HepG2 (cell line): ENCODE measurements around the gene ALDOA. TPM values are rescaled to one million over a fixed set of nuclear protein-coding genes. Genes with fewer than 3 reads are reported as not detected.

ENCODE experiments used
- CAMTA2 ChIP-seq: sonication (generic); formaldehyde crosslinking; IDR thresholded peaks from 2 replicates; pipeline ENCODE4 v1.4.0; 2020; ENCODE audit warnings: mild to moderate bottlenecking, missing genetic modification reagents, borderline replicate concordance
- ETV6 ChIP-seq: sonication (generic); formaldehyde crosslinking; conservative IDR thresholded peaks from 2 replicates; pipeline ENCODE4 v1.4.0; 2020; ENCODE audit warnings: missing genetic modification reagents
- HMGXB3 ChIP-seq: sonication (generic); formaldehyde crosslinking; IDR thresholded peaks from 2 replicates; pipeline ENCODE4 v1.4.0; 2020; ENCODE audit warnings: missing genetic modification reagents, borderline replicate concordance
- JDP2 ChIP-seq: sonication (generic); formaldehyde crosslinking; IDR thresholded peaks from 2 replicates; pipeline ENCODE4 v1.8.1; 2022; ENCODE audit warnings: missing genetic modification reagents, borderline replicate concordance
- SMAD3 ChIP-seq: sonication (generic); formaldehyde crosslinking; IDR thresholded peaks from 2 replicates; pipeline ENCODE4 v1.4.0; 2020; ENCODE audit warnings: missing genetic modification reagents
- SOX6 ChIP-seq, 2 experiments: fragments of 450-650 bp in 1 of 2; sonication (generic) in 1 of 2; formaldehyde crosslinking in 1 of 2; IDR thresholded peaks; 2 replicates each; pipeline versions ENCODE4 v1.4.0 to v1.6.1; 2017 to 2020; ENCODE audit warnings: antibody characterized with exemption in 1 of 2, mild to moderate bottlenecking in 1 of 2, missing genetic modification reagents in 1 of 2
- SRSF4 ChIP-seq: fragments of 200-400 bp; formaldehyde crosslinking; IDR thresholded peaks from one replicate; pipeline ENCODE4 v1.6.1; 2018; ENCODE audit warnings: mild to moderate bottlenecking, low read depth, low read length, moderate library complexity; ENCODE audit not compliant: poor library complexity, severe bottlenecking
- ZNF557 ChIP-seq: sonication (generic); formaldehyde crosslinking; IDR thresholded peaks from 2 replicates; pipeline ENCODE4 v1.4.0; 2020; ENCODE audit warnings: missing genetic modification reagents
- ZNF704 ChIP-seq: sonication (generic); formaldehyde crosslinking; IDR thresholded peaks from 2 replicates; pipeline ENCODE4 v1.8.1; 2023; ENCODE audit warnings: mild to moderate bottlenecking, inconsistent platforms, moderate library complexity, missing genetic modification reagents, borderline replicate concordance
- ZNF749 ChIP-seq: sonication (generic); formaldehyde crosslinking; IDR thresholded peaks from 2 replicates; pipeline ENCODE4 v1.8.0; 2022; ENCODE audit warnings: mild to moderate bottlenecking, missing genetic modification reagents, moderate library complexity, borderline replicate concordance
- polyA plus RNA-seq, 8 experiments: library from polyadenylated mRNA; depleted of rRNA in 3 of 8; stranded (reverse) in 7 of 8; unstranded in 1 of 8; fragments of >200 nt; fragmentation: Illumina TruSeq in 4 of 8; extraction: Trizol in 4 of 8; gene quantifications; 2 replicates each; pipeline versions ENCODE4 v1.2.1 to v1.2.3, GENCODE V29; 2011 to 2016; ENCODE audit warnings: low read depth in 4 of 8, missing spikeins in 1 of 8, mixed read lengths in 1 of 8; ENCODE audit not compliant: insufficient read depth in 1 of 8
- total RNA-seq, 5 experiments: library from RNA; depleted of rRNA; stranded (reverse); fragments of >200 nt; fragmentation: Illumina TruSeq; extraction: Trizol; gene quantifications; 2 replicates each; pipeline ENCODE4 v1.2.3, GENCODE V29; 2016; ENCODE audit warnings: low read depth in 1 of 5
- TF ChIP-seq, protein P1 (sequence below): sonication (generic); formaldehyde crosslinking; IDR thresholded peaks from one replicate; pipeline ENCODE4 v1.5.1; 2020; ENCODE audit warnings: mild to moderate bottlenecking, missing genetic modification reagents; ENCODE audit errors: not compliant biosample characterization

The ALDOA gene
- total and polyA plus RNA-seq, 2 of the 13 experiments (the other 11 are each of a cell fraction or from before 2014, with no cell fraction given) = 925 to 1,884 TPM

DNA sequence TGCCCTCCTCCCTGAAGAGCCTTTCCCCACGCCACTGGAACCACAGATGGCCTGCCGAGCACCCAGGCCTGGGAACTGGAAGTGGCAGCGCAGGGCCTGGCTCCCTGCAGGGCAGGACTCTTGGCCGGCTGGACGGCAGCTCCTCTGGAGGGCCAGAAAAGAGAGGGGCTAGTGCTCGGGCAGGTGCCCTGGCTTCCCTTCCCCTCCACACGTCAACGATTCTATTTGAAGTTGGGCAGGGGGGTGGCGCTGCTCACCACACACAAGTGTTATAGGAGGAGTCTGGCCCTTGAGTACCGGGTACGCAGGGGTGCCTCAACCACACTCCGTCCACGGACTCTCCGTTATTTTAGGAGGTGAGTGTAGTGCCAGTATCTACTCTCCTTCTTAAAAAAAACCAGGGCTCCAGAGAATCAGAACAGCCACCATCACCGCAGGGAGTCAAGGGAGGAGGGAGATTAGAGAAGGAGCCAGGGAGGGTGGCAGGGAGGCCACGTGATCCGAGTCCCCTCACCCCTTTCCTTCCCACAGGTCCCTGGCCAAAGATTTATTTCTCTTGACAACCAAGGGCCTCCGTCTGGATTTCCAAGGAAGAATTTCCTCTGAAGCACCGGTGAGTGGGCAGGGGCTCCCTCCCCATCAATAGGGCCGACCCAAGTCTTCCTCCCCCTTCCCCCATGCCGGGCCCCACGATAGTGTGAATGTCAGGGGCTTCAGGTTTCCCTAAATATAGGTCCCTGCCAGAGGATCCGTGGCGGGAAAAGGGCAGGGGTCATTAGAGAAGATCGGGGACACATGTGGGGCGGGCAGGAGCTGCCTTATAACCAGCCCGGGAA lies 1.4 kb upstream of the ALDOA start (continued):
- TF ChIP-seq, protein P1, sequence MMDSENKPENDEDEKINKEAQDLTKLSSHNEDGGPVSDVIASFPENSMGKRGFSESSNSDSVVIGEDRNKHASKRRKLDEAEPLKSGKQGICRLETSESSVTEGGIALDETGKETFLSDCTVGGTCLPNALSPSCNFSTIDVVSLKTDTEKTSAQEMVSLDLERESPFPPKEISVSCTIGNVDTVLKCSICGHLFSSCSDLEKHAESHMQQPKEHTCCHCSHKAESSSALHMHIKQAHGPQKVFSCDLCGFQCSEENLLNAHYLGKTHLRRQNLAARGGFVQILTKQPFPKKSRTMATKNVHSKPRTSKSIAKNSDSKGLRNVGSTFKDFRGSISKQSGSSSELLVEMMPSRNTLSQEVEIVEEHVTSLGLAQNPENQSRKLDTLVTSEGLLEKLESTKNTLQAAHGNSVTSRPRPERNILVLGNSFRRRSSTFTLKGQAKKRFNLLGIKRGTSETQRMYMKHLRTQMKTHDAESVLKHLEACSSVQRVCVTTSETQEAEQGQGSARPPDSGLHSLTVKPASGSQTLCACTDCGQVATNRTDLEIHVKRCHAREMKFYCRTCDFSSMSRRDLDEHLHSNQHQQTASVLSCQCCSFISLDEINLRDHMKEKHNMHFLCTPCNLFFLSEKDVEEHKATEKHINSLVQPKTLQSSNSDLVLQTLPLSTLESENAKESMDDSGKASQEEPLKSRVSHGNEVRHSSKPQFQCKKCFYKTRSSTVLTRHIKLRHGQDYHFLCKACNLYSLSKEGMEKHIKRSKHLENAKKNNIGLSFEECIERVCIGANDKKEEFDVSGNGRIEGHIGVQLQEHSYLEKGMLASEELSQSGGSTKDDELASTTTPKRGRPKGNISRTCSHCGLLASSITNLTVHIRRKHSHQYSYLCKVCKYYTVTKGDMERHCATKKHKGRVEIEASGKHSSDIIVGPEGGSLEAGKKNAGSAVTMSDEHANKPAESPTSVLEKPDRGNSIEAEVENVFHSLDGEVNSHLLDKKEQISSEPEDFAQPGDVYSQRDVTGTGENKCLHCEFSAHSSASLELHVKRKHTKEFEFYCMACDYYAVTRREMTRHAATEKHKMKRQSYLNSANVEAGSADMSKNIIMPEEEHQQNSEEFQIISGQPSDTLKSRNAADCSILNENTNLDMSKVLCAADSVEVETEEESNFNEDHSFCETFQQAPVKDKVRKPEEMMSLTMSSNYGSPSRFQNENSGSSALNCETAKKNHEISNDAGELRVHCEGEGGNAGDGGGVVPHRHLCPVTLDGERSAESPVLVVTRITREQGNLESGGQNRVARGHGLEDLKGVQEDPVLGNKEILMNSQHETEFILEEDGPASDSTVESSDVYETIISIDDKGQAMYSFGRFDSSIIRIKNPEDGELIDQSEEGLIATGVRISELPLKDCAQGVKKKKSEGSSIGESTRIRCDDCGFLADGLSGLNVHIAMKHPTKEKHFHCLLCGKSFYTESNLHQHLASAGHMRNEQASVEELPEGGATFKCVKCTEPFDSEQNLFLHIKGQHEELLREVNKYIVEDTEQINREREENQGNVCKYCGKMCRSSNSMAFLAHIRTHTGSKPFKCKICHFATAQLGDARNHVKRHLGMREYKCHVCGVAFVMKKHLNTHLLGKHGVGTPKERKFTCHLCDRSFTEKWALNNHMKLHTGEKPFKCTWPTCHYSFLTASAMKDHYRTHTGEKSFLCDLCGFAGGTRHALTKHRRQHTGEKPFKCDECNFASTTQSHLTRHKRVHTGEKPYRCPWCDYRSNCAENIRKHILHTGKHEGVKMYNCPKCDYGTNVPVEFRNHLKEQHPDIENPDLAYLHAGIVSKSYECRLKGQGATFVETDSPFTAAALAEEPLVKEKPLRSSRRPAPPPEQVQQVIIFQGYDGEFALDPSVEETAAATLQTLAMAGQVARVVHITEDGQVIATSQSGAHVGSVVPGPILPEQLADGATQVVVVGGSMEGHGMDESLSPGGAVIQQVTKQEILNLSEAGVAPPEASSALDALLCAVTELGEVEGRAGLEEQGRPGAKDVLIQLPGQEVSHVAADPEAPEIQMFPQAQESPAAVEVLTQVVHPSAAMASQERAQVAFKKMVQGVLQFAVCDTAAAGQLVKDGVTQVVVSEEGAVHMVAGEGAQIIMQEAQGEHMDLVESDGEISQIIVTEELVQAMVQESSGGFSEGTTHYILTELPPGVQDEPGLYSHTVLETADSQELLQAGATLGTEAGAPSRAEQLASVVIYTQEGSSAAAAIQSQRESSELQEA (CRISPR knock-in tag) = peak; percentile 65
- TF ChIP-seq ZNF749 = no peak
- TF ChIP-seq CAMTA2 = peak; percentile 88; the same call in 1 of the 2 replicates
- peak; percentile 53; the same call in 1 of the 2 replicates for TF ChIP-seq HMGXB3 (CRISPR knock-in tag)
- TF ChIP-seq SMAD3 (CRISPR knock-in tag) = no peak
- TF ChIP-seq JDP2 (CRISPR knock-in tag) = no peak
- no peak for TF ChIP-seq SOX6 (IDR thresholded peaks at IDR 0.05)
- TF ChIP-seq SOX6 (CRISPR knock-in tag; IDR thresholded peaks at IDR 0.05) = peak; percentile 66
- TF ChIP-seq ETV6 = 0 out of 2 replicates have a peak, but pooled peaks have one; percentile 51
- no peak for TF ChIP-seq SRSF4
- peak; percentile 53; the same call in 1 of the 2 replicates for TF ChIP-seq ZNF704 (CRISPR knock-in tag)
- no peak; the same call in 1 of the 2 replicates for TF ChIP-seq ZNF557 (CRISPR knock-in tag)
